Activated gamma-delta T cell treated with anti-CD3 and anti-CD28 coated beads, Interleukin-2, amount 50 U/mL, for 16 hours (primary cell): Measurements from ENCODE around the gene MATN1.
A peak's percentile ranks its signal among the peaks of the same experiment; 100 is the strongest.

Experiments
- DNase-seq: peaks from one replicate; pipeline ENCODE4 v3.0.0-alpha.2; 2020; ENCODE audit warnings: low read depth

The MATN1 gene

DNA sequence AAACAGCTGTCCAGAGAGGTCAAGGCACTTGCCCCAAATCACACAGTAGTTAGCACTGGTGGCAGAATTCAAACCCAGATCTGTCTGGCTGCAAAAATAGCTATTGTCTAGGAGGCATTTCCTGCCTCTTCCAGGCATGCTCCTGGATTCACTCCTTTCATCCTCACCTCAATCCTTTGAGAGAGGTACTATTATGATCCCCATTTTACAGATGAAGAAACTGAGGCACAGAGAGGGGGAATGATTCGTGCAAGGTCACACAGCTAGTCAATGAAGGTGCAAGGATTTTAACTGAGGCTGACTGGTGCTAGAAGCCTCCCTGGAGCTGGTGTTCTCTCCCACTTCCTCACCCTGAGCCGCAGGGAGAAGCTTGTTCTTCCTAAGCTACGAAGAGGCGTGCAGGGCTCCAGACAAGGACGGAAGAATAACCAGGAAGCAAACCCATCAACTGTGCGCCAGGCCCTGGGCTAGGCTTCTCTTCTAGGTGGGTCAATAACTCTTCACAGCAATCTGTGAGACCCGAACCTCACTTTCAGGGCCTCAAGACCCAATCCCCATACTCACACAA, 34.8 kb upstream of the MATN1 start:
- no peak for DNase-seq

DNA sequence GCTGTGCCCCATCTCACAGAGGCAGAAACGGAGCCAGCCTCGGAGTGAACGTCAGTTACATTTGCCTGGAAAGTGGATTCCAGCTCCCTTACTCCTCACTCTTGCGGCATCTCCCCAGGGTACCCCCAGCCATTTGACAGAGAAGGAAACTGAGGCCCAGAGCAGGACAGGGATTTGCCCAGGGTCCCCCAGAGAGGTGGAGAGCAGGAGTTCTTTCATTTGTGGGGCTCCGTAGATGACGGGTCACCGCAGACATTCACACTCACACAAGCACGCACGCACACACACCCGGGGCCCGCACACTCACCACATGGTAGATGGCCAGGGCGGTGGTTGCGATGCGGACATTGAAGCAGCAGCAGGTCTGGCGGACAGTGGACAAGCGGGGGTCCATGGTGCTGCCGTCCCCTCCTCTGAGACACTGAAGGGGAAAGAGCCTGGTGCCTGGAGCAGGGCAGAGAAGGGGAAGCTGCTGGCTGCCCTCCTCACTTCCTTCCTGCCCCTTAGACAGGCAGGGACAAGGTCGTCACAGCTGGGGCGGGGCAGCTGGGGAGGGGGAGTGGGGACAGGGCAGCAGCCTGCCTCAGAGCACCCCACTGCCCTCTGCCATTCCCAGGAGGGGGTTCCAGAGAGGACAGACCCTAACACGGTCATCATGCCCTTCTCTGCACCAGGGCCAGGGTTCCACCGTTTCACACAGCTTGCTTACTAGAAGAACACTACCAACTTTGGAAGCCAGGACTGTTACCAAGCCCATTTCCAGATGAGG, 34.2 kb upstream of the MATN1 start, which contains the start of gene LAPTM5:
Gene LAPTM5, minus strand, starts transcription at position 423 of the 769 bp plus-strand sequence. Its CDS starts 29 bp downstream, at position 394.
- DNase-seq: no peak

DNA sequence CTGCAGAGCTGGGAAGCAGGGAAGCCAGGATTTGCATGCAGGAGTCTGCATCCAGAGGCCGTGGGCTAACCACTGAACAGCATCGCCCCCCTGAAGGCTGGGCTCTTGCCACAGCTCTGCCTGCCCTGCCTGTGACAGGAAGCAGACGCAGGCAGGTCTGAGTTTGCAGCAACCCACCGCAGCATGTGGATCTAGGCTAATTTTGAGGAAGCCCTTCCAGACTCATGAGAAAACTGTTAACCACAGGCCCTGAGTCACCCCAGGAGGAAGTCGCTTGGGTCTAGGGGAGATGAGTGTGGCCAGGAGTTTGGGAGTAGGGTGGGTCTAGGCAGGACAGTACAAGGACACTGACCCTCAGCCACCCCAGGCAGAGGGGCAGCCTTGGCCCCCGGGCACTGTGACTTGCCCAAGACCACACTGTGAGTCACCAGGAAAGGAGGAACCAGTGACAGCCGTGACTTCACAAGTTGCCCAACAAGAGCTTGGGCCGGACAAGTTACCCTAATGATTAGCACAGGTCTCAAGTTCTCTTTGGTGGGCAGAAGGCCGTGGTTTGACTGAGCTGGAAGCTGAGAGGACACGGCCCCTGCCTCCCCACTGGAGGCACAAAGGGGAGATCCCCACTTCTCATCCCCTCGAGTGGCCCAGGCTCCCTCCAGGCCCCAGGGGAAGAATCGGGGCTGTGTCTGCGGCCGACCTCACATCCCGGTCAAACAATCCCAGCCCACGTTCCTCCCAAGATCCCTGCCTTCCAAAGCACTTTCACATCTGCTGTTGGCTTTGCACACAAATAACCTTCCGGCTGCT, 33.4 kb upstream of the MATN1 start:
- peak; percentile 64 for DNase-seq

DNA sequence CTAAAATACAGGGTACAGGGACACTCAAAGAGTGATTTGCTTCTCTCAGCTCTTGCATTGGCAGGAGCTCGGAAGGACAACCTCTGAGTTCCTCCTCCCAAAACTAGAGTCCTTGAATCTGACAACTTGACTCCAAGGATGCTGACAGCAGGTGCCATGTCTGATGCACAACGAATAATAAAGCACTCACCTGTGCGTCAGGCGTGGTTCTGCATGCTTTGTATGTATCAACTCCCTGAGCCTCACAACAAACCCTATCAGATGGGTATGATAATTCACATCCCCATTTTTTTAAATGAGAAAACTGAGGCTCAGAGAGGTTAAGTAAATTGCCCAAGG, 32.8 kb upstream of the MATN1 start:
- DNase-seq: no peak

DNA sequence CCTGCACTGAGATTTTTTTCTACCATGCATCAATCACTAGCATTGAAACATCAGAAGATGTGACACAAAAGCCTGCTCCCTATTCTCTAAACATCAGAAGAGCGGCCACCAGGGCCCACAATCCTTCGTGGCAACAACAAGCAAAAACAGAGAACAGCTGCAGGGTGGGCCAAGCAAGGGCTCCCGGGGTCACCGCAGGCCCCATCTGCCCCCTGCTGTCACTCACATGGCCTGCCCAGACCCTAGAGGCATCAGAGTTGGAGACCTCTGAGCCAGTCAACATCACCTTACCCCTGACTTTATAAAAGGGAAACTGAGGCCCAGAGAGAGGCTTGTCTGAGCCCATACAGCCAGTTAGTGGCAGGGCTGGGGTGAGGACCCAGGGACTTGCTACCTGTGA, 32.4 kb upstream of the MATN1 start:
- DNase-seq: no peak

DNA sequence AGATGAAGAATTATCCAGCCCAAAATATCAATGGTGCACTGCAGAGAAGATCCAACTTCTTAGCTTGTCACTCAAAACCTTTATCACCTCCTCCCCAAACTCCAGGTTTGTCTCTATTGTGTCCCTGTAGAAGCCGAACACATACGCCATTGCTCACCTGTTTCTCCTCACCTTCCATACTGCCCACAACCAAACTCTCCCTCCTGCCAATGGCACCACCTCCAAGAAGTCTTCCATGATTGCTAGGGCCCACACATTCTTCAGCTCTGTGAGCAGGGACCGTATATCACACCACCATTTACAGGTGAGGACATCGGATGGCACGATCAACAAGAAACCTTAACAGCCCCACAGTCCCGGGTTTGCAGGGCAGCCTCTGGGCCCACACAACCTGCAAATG, 31.9 kb upstream of the MATN1 start:
- no peak for DNase-seq

DNA sequence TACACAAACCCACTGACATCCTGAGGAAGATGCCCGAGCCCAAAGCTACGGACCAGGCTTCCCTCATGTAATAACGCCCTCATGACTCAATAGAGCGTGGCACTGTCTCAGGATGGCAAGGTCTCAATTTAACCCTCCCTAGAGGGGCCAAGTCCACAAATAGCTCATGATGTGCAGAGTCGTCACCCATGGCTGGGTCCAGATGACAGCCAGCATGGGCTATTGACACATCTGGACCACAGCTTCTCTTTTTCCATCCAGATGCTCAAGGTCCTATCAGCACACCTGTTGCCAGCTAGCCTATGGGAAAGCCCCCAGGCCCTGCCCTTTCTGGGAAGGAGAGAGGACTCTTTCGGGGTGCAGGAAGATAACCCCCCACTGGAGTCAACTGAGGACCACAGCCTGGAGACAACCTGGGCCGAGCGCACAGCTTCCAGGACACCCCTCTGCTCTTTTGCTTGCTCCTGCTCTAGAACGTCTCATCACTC, 31.3 kb upstream of the MATN1 start:
- no peak for DNase-seq

DNA sequence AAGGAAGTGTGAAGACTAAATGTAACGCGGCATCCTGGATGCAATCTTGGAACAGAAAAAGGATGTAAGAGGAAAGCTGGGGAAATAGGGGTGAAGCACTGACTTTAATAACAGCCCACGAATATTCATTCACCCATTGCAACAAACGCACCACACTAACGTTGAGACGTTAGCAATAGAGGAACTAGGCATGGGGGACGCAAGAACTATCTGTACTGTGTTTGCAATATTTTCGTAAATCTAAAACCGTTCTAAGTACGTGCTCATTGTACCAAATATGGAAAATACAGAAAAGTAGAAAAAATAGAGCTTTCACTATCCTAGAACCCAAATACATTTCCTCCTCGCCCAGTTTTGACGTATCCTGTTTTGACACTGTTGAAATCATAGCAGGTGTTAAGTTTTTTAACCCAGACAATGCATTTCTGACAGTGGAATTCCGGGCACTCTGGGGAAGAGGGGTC, 30.3 kb upstream of the MATN1 start:
- no peak for DNase-seq

DNA sequence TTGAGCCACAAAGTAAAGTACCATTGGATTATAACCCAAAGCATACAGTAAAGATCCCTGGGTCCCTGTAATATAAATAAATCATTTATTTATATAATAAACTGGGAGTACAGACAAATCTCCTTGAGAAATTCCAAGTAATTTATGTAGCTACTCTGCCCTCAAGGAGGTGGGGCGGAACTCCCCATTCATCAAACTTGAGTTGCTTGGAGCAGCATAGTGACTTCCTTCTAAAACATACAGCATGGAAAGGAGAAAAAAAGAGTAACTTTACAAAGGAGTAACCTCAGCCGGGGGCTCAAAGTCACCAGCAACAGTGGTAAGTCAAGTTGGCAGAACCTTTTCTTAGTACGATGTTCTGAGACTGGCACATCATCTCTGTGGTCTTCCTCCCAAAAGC, 29.7 kb upstream of the MATN1 start:
- no peak for DNase-seq

DNA sequence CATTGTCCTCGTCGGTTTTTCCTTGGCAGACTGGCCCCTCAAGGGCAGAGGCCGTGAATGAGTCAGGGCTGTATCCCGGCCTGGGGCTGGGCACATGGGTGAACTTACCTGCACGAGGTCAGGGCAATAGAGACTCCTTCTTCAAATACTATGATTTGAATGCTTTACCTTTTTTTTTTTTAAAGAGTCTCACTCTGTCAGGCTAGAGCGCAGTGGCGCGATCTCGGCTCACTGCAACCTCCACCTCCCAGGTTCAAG, 29.2 kb upstream of the MATN1 start:
- no peak for DNase-seq

DNA sequence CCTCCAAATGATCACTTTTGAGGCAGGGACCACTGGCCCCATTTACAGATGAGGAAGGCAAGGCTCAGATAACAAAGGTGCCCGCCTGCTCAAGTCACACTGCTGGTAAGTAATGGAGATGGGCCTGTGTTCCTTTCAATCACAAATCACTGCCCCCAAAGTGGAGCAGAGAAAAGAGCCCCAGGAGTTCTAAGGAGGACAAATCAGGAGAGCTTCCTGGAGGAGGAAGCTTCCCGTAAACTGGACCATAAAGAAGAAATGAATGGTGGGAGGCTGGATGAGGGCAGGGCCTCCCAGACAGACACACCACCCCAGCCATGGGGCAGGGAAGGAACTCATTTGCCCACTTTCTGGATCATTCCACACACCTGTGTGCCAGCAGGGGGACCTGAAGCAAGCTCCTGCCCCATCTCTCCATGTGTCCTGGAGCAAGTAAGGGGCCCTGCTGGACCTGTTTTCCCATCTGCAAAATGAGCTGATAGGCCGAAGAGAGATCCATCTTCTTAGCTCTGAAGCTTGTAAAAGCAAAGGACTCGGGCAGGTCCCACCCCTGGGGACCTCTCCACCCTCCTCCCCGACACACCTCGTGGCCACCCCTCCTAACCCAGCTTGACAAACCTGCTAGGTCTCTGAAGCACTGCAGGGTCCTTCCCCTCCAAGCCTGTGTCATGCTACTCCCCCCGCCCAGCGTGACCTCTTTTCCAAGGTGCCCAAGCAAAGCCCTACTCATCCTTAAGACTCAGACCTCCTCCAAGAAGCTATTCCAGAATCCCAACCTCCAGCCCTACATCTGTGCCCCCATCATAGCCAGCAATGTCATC, 28.7 kb upstream of the MATN1 start:
- DNase-seq: no peak

DNA sequence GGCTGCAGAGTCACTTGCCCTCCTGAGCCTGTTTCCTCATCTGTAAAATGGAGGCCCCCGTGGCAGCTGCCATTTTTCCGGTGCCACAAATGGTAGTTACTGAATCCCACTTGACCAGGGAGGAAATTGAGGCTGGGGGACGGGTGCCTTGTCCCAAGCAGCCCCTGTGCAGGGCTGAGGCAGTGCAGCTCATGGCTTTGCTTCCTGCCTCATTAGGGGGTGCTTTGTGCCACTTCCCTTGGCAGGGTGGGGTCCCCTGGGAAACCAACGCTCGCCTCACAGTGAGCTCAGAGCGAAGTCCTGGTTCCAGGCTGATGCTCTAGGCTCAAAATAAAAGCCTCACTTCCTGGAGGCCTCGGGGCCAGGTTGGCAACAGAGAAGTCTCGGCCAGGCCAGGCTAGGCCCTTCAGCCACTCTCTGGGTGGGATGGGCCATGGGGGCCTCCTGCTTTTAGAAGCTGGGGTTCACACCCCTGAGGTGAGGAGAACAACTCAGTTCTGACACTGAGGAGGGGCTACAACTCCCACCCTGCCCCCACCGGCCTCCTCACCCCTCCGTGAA, 27.4 kb upstream of the MATN1 start:
- no peak for DNase-seq

DNA sequence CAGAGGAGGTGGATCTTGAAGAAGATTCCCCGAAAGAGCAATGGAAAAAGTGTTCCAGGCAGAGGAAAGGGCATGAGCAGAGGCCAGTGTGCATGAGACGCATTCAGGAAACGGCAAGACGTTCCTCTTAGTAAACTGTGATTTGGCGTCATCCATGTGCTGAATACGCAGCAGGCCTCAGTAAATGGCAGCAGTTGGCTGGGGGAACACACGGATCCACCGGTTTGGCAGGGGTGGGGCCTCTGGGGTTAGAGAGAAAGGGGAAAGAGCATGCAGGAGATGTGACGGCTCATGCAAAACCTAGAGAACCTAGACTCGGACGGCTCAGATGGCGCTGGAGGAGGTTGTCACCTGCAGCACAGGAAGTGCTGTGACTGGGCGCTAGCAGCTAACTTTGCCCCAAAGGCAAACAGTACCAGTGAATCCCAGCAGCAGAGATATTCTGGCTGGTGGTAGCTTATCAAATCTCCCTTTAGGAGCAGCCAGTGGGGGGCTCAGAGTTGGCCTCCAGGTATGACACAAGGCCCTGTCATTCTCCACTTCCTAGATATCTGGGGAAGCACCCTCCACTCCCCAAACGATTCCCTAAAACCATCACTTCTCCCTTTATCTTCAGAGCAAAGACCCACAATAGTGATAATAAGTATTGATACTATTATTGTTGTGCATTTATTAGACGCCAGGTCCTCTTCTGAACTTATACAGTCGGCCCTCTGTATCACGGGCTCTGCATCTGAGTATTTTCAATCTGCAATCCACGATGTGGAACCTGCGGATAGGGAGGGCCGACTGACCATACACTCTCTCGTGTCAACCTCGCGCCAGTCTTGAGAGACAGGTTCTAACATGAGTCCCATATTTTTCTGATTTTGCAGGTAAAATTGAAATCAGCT, 26.6 kb upstream of the MATN1 start:
- DNase-seq: peak; percentile 46

DNA sequence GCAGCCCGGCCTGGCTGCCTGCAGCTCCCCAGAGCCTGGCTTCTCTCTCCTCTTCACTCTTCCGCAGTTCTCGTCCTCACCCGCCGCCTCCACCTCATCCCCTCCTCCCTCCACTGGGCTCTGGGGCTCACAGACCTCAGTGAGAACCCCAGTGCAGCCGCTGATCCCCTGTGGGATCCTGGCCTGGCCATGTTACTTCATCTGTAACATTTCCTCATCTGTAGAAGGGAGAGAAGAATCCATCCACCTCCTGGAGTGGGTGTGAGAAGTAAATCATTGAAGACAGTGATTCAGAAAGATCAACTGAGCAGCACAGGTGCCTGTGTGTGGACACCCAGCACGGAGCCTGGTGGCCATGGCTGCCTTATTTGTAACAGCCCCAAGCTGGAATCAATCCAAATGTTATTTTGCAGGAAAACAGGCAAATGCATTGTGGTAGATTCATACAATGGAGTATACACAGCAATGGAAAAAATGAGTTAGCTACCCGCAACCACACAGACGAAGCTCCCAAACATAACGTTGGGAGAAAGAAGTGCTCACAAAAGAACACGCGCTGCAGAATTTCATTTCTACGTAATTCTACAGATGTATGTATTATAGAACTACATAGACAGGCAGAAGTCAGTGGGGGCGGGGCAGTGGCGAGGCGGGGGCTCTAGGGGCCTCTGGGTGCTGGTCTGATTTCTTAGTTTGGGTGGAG, 25.5 kb upstream of the MATN1 start:
- DNase-seq: no peak

DNA sequence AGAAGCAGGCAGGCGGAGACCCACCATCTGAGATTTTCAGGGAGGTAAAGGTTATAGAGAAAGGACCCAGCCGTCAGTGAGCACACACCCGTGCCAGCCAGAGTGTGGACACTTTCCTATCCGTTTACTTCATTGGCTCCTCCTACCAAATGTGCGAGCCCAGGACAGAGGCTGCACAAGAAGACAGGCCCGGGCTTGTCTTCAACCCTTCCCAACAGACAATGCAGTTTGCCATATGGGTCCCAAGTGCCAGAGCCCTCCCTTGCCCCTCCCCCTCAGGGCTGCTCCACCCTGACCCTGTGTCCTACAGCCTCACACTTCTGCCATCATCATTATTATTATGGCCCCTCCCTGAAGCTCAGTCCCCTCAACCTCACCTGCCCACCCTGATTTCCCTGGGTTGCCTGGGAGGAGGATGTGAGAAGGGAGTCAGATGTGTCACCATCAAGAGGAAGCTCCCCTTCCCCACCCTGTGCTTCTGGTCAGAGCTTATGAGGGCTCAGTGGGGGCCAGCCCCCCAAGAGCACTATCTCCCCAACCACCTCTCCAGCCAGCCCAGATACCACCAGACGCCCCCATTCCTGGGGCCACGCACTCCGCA, 24.8 kb upstream of the MATN1 start:
- DNase-seq: no peak

DNA sequence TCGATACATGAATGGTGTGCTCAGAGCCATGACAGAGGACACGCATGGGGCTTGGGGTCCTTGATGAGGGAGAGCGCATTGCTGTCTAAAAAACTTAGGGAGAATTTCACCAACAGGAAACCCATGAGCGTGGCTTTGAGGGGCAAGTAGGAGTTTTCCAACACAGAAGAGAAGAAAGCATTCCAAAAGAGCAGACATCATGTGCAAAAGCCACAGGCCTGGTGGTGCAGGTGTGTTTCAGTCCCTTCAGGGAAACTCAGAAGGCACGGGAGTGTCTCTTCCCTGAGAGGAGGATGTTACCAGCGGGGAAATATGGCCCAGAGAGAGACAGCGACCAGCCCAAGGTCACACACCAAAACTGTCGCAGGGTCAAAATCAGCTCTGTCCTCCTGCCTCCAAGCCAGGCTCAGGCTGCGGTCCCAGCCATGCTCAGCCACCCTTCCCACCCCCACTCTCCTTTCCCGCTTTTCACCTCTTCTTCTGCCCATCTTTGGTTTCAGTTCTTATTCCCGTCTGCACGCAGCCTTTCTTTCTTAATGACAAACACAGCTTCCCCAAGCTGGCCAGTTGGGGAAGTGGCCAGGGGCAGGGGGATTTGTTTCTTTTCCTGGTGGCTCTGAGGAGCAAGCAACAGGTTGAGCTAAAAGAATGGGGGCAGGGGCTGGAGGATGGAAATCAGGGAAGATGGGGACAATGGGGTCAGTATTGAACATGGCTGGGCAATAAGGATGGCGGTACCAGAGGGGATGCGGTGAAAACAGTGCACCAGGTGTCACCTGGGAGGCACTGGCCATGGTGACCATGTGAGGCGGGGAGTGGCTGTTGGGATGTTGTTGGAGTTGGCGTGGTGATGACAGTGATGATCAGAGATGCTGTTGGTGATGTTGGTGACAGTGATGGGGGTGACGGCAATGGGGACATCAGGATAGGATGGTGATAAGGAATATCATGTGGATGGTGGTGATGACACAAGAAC, 23.9 kb upstream of the MATN1 start:
- no peak for DNase-seq

DNA sequence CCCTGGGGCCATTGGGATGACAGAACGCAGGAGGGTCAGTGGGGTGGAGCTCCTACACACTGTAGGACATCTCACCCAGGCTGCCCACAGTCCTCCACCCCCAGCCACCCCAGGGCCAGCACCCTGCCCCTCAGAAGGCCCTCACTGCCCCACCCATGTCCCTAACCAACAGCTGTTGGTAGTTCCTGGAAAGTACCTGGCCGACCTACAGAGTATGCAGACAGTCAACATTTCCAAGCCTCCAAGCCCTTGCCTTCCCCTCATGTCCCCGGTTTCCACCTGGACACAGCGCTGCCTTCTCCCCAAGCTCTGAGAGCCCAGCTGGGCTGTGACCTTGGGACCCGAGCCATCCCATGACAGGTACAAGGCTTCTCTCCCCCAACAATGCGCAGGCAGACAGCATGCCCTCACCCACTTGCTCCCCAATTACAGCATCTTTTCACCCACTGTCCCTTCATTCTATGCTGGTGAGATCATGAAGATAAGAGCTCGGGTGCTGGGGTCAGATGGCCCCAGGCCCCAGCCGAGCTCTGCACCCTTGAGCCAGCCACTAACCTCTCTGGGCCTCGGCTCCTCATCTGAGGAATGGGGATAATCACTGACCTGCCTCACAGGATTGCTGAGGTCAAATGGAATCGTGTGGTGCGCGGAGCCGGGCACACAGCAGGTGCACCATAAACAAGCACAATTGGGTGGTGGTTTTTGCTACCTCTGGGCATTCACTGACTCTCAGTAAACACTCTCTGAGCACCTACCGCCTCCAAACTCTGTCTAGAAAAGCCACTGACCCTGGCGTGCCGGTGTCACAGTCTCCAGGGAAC, 23.0 kb upstream of the MATN1 start:
- DNase-seq: no peak

DNA sequence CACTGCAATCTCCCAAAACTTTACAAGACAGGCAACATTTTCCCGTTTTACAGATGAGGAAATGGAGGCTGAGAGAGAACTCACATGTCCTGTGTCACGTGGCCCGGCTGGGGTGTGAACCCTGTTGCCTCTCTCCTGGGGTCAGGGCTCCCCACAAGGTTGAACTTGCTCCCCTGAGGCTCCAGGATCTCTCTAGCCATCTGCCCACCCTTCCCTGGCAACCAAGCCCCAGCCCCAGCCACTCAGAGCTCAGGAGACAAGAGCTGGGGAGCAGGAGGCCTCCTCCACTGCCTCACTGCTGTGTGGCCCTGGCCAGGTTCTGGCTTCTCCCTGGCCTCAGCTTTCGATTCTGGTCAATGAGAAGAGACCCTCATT, 22.4 kb upstream of the MATN1 start:
- no peak for DNase-seq
